IgD-negative memory B cell (primary cell): Measurements from ENCODE around the gene NAGA. TPM values are rescaled to one million over a fixed set of nuclear protein-coding genes. Genes with fewer than 3 reads are reported as not detected.
"Not testable (repeated sequence)": the region's sequence is repeated elsewhere in the genome, so short reads cannot be mapped to it uniquely, and the experiment has no call there.

Source experiments
- H3K27ac Mint-ChIP-seq, 3 donors: one replicate each; pipeline ENCODE4 v1.8.0; 2020 to 2022; ENCODE audit warnings: mild to moderate bottlenecking in 3 of 3, mixed read lengths in 3 of 3, moderate library complexity in 1 of 3
- H3K27me3 Mint-ChIP-seq: one replicate; pipeline ENCODE4 v1.8.0; 2021; ENCODE audit warnings: mixed read lengths
- H3K36me3 Mint-ChIP-seq: one replicate; pipeline ENCODE4 v1.8.0; 2020; ENCODE audit warnings: mild to moderate bottlenecking, mixed read lengths
- H3K4me1 Mint-ChIP-seq, 3 donors: one replicate each; pipeline ENCODE4 v1.8.0; 2020 to 2022; ENCODE audit warnings: mixed read lengths in 3 of 3, mild to moderate bottlenecking in 1 of 3
- H3K4me3 Mint-ChIP-seq, 4 donors: one replicate each; pipeline ENCODE4 v1.8.0; 2020 to 2022; ENCODE audit warnings: mild to moderate bottlenecking in 4 of 4, mixed read lengths in 4 of 4, moderate library complexity in 3 of 4
- H3K9me3 Mint-ChIP-seq, 3 donors: one replicate each; pipeline ENCODE4 v1.8.0; 2020 to 2021; ENCODE audit warnings: mixed read lengths in 3 of 3, mild to moderate bottlenecking in 1 of 3
- polyA plus RNA-seq: library from polyadenylated mRNA; unstranded; fragments of 300-500 nt; fragmentation: Illumina TruSeq; gene quantifications from one replicate; pipeline ENCODE4 v1.2.3, GENCODE V29; 2021

Gene NAGA
- polyA plus RNA-seq, 1 donor from 2014 or later, result 14.4 TPM

GRCh38 chr22:42080287-42080686, 9.7 kb upstream of the NAGA start:
- no peaks in the 10 kb centered on the region for H3K27me3 Mint-ChIP-seq
- no peaks in the 10 kb centered on the region for H3K9me3 Mint-ChIP-seq
- H3K36me3 Mint-ChIP-seq, result peaks cover 5% of the 10 kb centered on the region
- peak overlapping the region; percentile 86 to 99 (median 99) for H3K27ac Mint-ChIP-seq
- H3K4me1 Mint-ChIP-seq, result peaks cover 13 to 28% (median 17%) of the 10 kb centered on the region in 3 donors
- H3K4me3 Mint-ChIP-seq, result peak overlapping the region; percentile 84 to 100 (median 96)

- peak within 1 kb of the TSS; percentile 86 to 99 (median 99) for H3K27ac Mint-ChIP-seq
- no peaks in the 10 kb centered on the region for H3K9me3 Mint-ChIP-seq
- H3K4me3 Mint-ChIP-seq, result peak within 1 kb of the TSS; percentile 84 to 100 (median 96)
- H3K4me1 Mint-ChIP-seq, result peaks cover 13 to 33% (median 16%) of the 10 kb centered on the region in 3 donors
- peaks cover 5% of the 10 kb centered on the region for H3K36me3 Mint-ChIP-seq
- H3K27me3 Mint-ChIP-seq, result no peaks in the 10 kb centered on the region
Measured at GRCh38 chr22:42079319-42080251, 9.0 kb upstream of the NAGA start, which contains the start of gene SMDT1. Gene SMDT1, plus strand, starts transcription at chr22:42079700. Its CDS starts 69 bp downstream, at chr22:42079769.

GRCh38 chr22:42078469-42079318, 8.1 kb upstream of the NAGA start:
- H3K4me1 Mint-ChIP-seq, result peaks cover 10 to 29% (median 16%) of the 10 kb centered on the region in 3 donors
- H3K27ac Mint-ChIP-seq, result peak overlapping the region; percentile 86 to 99 (median 99)
- H3K4me3 Mint-ChIP-seq, result peak overlapping the region; percentile 84 to 100 (median 96)
- no peaks in the 10 kb centered on the region for H3K27me3 Mint-ChIP-seq
- no peaks in the 10 kb centered on the region for H3K9me3 Mint-ChIP-seq
- peaks cover 5% of the 10 kb centered on the region for H3K36me3 Mint-ChIP-seq

- Mint-ChIP-seq H3K4me1 (peaks cover 9 to 29% (median 20%) of the 10 kb centered on the region in 3 donors), H3K36me3 (peaks cover 5% of the 10 kb centered on the region)
Measured at GRCh38 chr22:42077486-42078125, 7.0 kb upstream of the NAGA start.

GRCh38 chr22:42076764-42077485, 6.3 kb upstream of the NAGA start:
- Mint-ChIP-seq H3K9me3 (no peaks in the 10 kb centered on the region), H3K4me3 (peak overlapping the region in 1 of 4 donors; percentile 26), H3K36me3 (peaks cover 3% of the 10 kb centered on the region), H3K4me1 (peaks cover 9 to 26% (median 16%) of the 10 kb centered on the region in 3 donors), H3K27ac (no peak overlapping the region), H3K27me3 (no peaks in the 10 kb centered on the region)

More at GRCh38 chr22:42077486-42078125, 7.0 kb upstream of the NAGA start:
- Mint-ChIP-seq H3K27me3 (no peaks in the 10 kb centered on the region), H3K9me3 (no peaks in the 10 kb centered on the region), H3K27ac (peak overlapping the region in 2 of 3 donors; percentile 59 to 86), H3K4me3 (peak overlapping the region in 1 of 4 donors; percentile 26)

GRCh38 chr22:42074846-42075676, 4.4 kb upstream of the NAGA start:
- Mint-ChIP-seq H3K9me3 (no peaks in the 10 kb centered on the region), H3K27me3 (no peaks in the 10 kb centered on the region), H3K4me1 (peaks cover 14 to 27% (median 18%) of the 10 kb centered on the region in 3 donors), H3K36me3 (peaks cover under 1% of the 10 kb centered on the region), H3K4me3 (peak overlapping the region; percentile 52 to 81 (median 60)), H3K27ac (peak overlapping the region in 1 of 3 donors; percentile 76)

GRCh38 chr22:42074132-42074811, 3.7 kb upstream of the NAGA start, which contains the start of gene PHETA2:
Gene PHETA2, plus strand, starts transcription at chr22:42074248. Its CDS starts 3,046 bp downstream, at chr22:42077294.
- Mint-ChIP-seq H3K27me3 (no peaks in the 10 kb centered on the region), H3K27ac (peak within 1 kb of the TSS; percentile 53 to 92 (median 76)), H3K4me3 (peak within 1 kb of the TSS; percentile 56 to 93 (median 74)), H3K36me3 (no peaks in the 10 kb centered on the region), H3K4me1 (peaks cover 11 to 28% (median 16%) of the 10 kb centered on the region in 3 donors), H3K9me3 (no peaks in the 10 kb centered on the region)

- peak overlapping the region in 2 of 3 donors; percentile 53 to 92 for H3K27ac Mint-ChIP-seq
- no peaks in the 10 kb centered on the region for H3K9me3 Mint-ChIP-seq
- peak overlapping the region; percentile 56 to 93 (median 74) for H3K4me3 Mint-ChIP-seq
- H3K27me3 Mint-ChIP-seq, result no peaks in the 10 kb centered on the region
- H3K4me1 Mint-ChIP-seq, result peaks cover 8 to 23% (median 11%) of the 10 kb centered on the region in 3 donors
- H3K36me3 Mint-ChIP-seq, result no peaks in the 10 kb centered on the region
Measured at GRCh38 chr22:42073621-42074041, 3.0 kb upstream of the NAGA start.

- Mint-ChIP-seq H3K9me3 (no peaks in the 10 kb centered on the region), H3K27me3 (no peaks in the 10 kb centered on the region), H3K27ac (peak overlapping the region in 2 of 3 donors; percentile 53 to 92)
Measured at GRCh38 chr22:42072606-42073330, 2.2 kb upstream of the NAGA start.

GRCh38 chr22:42071508-42071907, 896 bp upstream of the NAGA start:
- H3K4me1 Mint-ChIP-seq, result peaks cover 10 to 22% (median 11%) of the 10 kb centered on the region in 3 donors

More at GRCh38 chr22:42072606-42073330, 2.2 kb upstream of the NAGA start:
- Mint-ChIP-seq H3K4me3 (peak overlapping the region; percentile 3 to 93 (median 62)), H3K36me3 (no peaks in the 10 kb centered on the region), H3K4me1 (peaks cover 8 to 22% (median 11%) of the 10 kb centered on the region in 3 donors)

GRCh38 chr22:42069801-42070516, 653 bp downstream of the NAGA start:
- Mint-ChIP-seq H3K4me1 (peaks cover 10 to 20% (median 11%) of the 10 kb centered on the region in 3 donors), H3K4me3 (peak overlapping the region; percentile 92 to 99 (median 96)), H3K9me3 (no peaks in the 10 kb centered on the region), H3K27me3 (no peaks in the 10 kb centered on the region), H3K36me3 (peaks cover 7% of the 10 kb centered on the region), H3K27ac (peak overlapping the region; percentile 73 to 90 (median 83))

More at GRCh38 chr22:42071508-42071907, 896 bp upstream of the NAGA start:
- peak overlapping the region; percentile 27 to 83 (median 73) for H3K27ac Mint-ChIP-seq
- H3K9me3 Mint-ChIP-seq, H3K27me3 Mint-ChIP-seq, H3K36me3 Mint-ChIP-seq: not testable (repeated sequence)
- H3K4me3 Mint-ChIP-seq, result peak overlapping the region; percentile 92 to 99 (median 96)
